MM.1S (cell line): ENCODE measurements around the gene RNU2-63P.

ENCODE experiments used
- DNase-seq: peaks from one replicate; pipeline ENCODE4 v3.0.0-alpha.2; 2015
- H2AFZ ChIP-seq: fragments of 300-600 bp; sonication (generic); 2 replicates; pipeline ENCODE4 v1.6.0; 2016; ENCODE audit warnings: antibody characterized with exemption, low read length
- H3F3A ChIP-seq: fragments of 300-600 bp; sonication (generic); 2 replicates; pipeline ENCODE4 v1.6.1; 2016; ENCODE audit warnings: mild to moderate bottlenecking, antibody characterized with exemption, low read length, moderate library complexity, mixed read lengths; ENCODE audit not compliant: insufficient read depth
- H3K27ac ChIP-seq: fragments of 300-600 bp; sonication (generic); 2 replicates; pipeline ENCODE4 v1.5.1; 2016; ENCODE audit warnings: mild to moderate bottlenecking, low read length
- H3K27me3 ChIP-seq: fragments of 300-600 bp; sonication (generic); replicated peaks from 2 replicates; pipeline ENCODE4 v1.6.0; 2016; ENCODE audit warnings: low read length; ENCODE audit not compliant: insufficient read depth
- H3K36me3 ChIP-seq: fragments of 300-600 bp; sonication (generic); replicated peaks from 2 replicates; pipeline ENCODE4 v1.6.1; 2016; ENCODE audit warnings: mild to moderate bottlenecking, low read length, mixed read lengths; ENCODE audit not compliant: insufficient read depth
- H3K4me1 ChIP-seq: fragments of 300-600 bp; sonication (generic); 2 replicates; pipeline ENCODE4 v1.6.1; 2016; ENCODE audit warnings: low read length, mixed read lengths
- H3K4me2 ChIP-seq: fragments of 300-600 bp; sonication (generic); 2 replicates; pipeline ENCODE4 v1.6.0; 2016; ENCODE audit warnings: low read depth, low read length
- H3K4me3 ChIP-seq: fragments of 300-600 bp; sonication (generic); 2 replicates; pipeline ENCODE4 v1.5.1; 2016; ENCODE audit warnings: low read length, mixed read lengths
- H3K79me2 ChIP-seq: fragments of 300-600 bp; sonication (generic); 2 replicates; pipeline ENCODE4 v1.6.1; 2016; ENCODE audit warnings: mixed run types, low read length, mixed read lengths
- H3K9ac ChIP-seq: fragments of 300-600 bp; sonication (generic); 2 replicates; pipeline ENCODE4 v1.6.1; 2016; ENCODE audit warnings: low read length, mixed read lengths
- H3K9me2 ChIP-seq: fragments of 300-600 bp; sonication (generic); replicated peaks from 2 replicates; pipeline ENCODE4 v1.6.1; 2016; ENCODE audit warnings: mild to moderate bottlenecking, low read length, mixed read lengths; ENCODE audit not compliant: insufficient read depth
- H3K9me3 ChIP-seq: fragments of 300-600 bp; sonication (generic); replicated peaks from 2 replicates; pipeline ENCODE4 v1.6.1; 2016; ENCODE audit warnings: mild to moderate bottlenecking, low read length, mixed read lengths; ENCODE audit not compliant: insufficient read depth
- H4K20me1 ChIP-seq: fragments of 300-600 bp; sonication (generic); 2 replicates; pipeline ENCODE4 v1.6.1; 2016; ENCODE audit warnings: mild to moderate bottlenecking, low read length, moderate library complexity, mixed read lengths; ENCODE audit not compliant: insufficient read depth
- EZH2 ChIP-seq: fragments of 300-600 bp; sonication (generic); optimal IDR thresholded peaks from 2 replicates; pipeline ENCODE3; 2017; ENCODE audit warnings: low read depth, mild to moderate bottlenecking, antibody characterized with exemption, low read length, mixed read lengths
- EZH2phosphoT487 ChIP-seq: fragments of 300-600 bp; sonication (generic); IDR thresholded peaks from 2 replicates; pipeline ENCODE4 v1.6.1; 2018; ENCODE audit warnings: antibody characterized with exemption, low read length
- TF ChIP-seq, protein P1 (sequence below): fragments of 300-600 bp; sonication (generic); IDR thresholded peaks from 2 replicates; pipeline ENCODE4 v1.5.1; 2016; ENCODE audit warnings: antibody characterized with exemption, low read length, mixed read lengths

The RNU2-63P gene

DNA sequence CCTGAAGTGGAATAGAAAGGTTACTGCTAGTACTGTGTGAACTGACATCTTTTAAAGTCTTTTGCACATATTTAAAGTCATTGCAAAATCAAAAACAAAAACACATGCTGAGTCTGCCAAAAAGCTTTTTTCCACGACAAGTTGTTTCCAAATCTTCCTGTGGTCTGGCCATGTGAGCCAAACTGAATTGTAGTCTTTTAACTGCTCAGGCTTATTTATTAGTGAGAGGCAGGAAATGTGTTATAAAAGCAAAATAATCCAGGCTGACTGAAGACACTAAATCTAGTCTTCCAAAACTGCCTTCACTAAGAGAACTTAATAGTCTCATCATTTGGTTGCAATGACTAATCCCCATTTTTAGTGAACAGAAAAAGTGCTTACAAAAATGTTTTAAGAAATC lies 36.9 kb upstream of the RNU2-63P start:
- no peaks in the 10 kb centered on the region for H3F3A ChIP-seq
- H3K9me3 ChIP-seq, result no peaks in the 10 kb centered on the region
- TF ChIP-seq EZH2, result no peak
- TF ChIP-seq EZH2phosphoT487, result no peak
- TF ChIP-seq, protein P1, sequence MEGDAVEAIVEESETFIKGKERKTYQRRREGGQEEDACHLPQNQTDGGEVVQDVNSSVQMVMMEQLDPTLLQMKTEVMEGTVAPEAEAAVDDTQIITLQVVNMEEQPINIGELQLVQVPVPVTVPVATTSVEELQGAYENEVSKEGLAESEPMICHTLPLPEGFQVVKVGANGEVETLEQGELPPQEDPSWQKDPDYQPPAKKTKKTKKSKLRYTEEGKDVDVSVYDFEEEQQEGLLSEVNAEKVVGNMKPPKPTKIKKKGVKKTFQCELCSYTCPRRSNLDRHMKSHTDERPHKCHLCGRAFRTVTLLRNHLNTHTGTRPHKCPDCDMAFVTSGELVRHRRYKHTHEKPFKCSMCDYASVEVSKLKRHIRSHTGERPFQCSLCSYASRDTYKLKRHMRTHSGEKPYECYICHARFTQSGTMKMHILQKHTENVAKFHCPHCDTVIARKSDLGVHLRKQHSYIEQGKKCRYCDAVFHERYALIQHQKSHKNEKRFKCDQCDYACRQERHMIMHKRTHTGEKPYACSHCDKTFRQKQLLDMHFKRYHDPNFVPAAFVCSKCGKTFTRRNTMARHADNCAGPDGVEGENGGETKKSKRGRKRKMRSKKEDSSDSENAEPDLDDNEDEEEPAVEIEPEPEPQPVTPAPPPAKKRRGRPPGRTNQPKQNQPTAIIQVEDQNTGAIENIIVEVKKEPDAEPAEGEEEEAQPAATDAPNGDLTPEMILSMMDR, result no peak
- H3K4me1 ChIP-seq, result peaks cover 11% of the 10 kb centered on the region; the same call in 1 of the 2 replicates
- H3K4me3 ChIP-seq, result no peak overlapping the region
- no peaks in the 10 kb centered on the region for H3K36me3 ChIP-seq
- no peak overlapping the region for H3K9ac ChIP-seq
- H3K9me2 ChIP-seq, result no peaks in the 10 kb centered on the region
- H3K27me3 ChIP-seq, result no peaks in the 10 kb centered on the region
- H2AFZ ChIP-seq, result no peak overlapping the region
- peaks cover 23% of the 10 kb centered on the region for H3K79me2 ChIP-seq
- H3K4me2 ChIP-seq, result no peak overlapping the region
- no peak overlapping the region for H3K27ac ChIP-seq
- DNase-seq, result no peak
- H4K20me1 ChIP-seq, result no peaks in the 10 kb centered on the region

DNA sequence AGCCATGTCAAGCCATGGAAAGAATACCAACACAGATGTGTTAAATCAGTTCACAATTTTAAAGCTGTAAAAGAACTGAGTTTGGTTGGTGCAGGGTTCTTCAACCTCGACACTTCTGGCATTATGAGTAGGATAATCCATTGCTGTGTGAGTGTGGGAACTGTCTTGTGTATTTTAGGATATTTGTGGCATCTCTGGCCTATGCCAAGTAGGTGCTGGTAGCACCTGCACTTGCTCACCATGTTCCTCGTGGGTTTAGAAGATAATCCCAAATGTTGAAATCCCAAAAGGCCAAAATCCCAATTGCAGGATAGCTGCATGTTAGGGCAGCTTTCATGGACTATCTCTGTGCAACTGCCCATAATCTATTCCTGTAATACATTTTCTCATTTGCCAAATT lies 35.4 kb upstream of the RNU2-63P start:
- no peak for DNase-seq
- no peak overlapping the region for H3K27ac ChIP-seq
- H3K27me3 ChIP-seq, result no peaks in the 10 kb centered on the region
- no peak overlapping the region for H2AFZ ChIP-seq
- no peaks in the 10 kb centered on the region for H3K36me3 ChIP-seq
- H3K79me2 ChIP-seq, result peaks cover 23% of the 10 kb centered on the region
- H3K9me3 ChIP-seq, result no peaks in the 10 kb centered on the region
- no peaks in the 10 kb centered on the region for H3K9me2 ChIP-seq
- peaks cover 11% of the 10 kb centered on the region; the same call in 1 of the 2 replicates for H3K4me1 ChIP-seq
- no peaks in the 10 kb centered on the region for H4K20me1 ChIP-seq
- no peak overlapping the region for H3K4me2 ChIP-seq
- TF ChIP-seq EZH2 (no peak), EZH2phosphoT487 (no peak)
- TF ChIP-seq, protein P1, result no peak
- no peak overlapping the region for H3K4me3 ChIP-seq
- H3F3A ChIP-seq, result no peaks in the 10 kb centered on the region
- no peak overlapping the region for H3K9ac ChIP-seq

DNA sequence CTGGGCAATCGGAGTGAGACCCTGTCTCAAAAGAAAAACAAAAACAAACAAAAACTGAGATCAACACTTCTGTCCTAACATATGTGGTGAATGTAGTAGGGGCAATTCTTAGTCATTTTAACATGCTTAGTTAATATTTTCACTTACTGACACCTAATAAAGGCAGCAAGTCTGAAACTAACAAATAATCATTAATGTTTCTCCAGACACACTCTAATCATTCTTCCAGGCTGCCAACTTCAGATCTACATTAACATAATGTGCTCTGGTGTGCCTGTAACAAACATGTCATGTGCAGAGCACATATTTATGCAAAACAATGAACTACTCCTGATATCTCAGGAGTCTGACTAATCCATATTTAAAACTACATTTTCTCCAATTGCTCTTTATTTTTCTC lies 33.3 kb upstream of the RNU2-63P start:
- H3K27ac ChIP-seq, result no peak overlapping the region
- H3K9me2 ChIP-seq, result no peaks in the 10 kb centered on the region
- H3K4me1 ChIP-seq, result peaks cover 5% of the 10 kb centered on the region; the same call in 1 of the 2 replicates
- H3K79me2 ChIP-seq, result peaks cover 14% of the 10 kb centered on the region
- H3K4me2 ChIP-seq, result no peak overlapping the region
- H3K4me3 ChIP-seq, result no peak overlapping the region
- no peak overlapping the region for H3K9ac ChIP-seq
- H3F3A ChIP-seq, result no peaks in the 10 kb centered on the region
- no peaks in the 10 kb centered on the region for H3K36me3 ChIP-seq
- H3K27me3 ChIP-seq, result no peaks in the 10 kb centered on the region
- H2AFZ ChIP-seq, result no peak overlapping the region
- TF ChIP-seq, protein P1, result no peak
- TF ChIP-seq EZH2, result no peak
- no peak for TF ChIP-seq EZH2phosphoT487
- H3K9me3 ChIP-seq, result no peaks in the 10 kb centered on the region
- DNase-seq, result no peak
- no peaks in the 10 kb centered on the region for H4K20me1 ChIP-seq
